ENCODE measurements around the gene MATN1.
A peak's percentile ranks its signal among the peaks of the same experiment; 100 is the strongest.

The MATN1 gene

DNA sequence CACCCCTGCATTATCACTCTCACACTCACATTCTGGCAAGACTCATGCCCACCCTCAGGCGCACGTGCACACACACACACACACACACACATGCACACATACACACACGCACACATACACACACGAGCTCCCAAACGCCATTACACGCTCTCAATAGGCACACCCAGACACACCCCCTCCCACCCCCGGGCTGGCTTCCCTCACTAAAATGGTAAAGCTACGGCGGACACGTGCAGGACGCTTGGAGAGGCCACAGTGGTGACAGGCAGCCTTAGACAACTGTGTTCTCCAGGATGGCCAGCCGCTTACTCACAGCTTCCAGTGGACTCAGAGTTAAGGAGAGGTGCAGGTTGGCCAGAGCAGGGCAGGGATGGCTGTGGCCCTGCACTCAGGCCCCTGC is 10.1 kb downstream of the MATN1 start:
- Histone ChIP-seq H3K4me1 (ENCODE audit: control insufficient read depth, insufficient read depth, low read length) (no peaks in the 10 kb centered on the region), H3K36me3 (ENCODE audit: control insufficient read depth, insufficient read depth, low read length) (no peaks in the 10 kb centered on the region), H3K9ac (ENCODE audit: low read length) (no peak overlapping the region), H3K4me3 (ENCODE audit: low read length) (no peak overlapping the region), H3K27ac (ENCODE audit: low read depth, low read length) (no peak overlapping the region), H3K27me3 (ENCODE audit: control insufficient read depth, insufficient read depth, low read length) (peaks cover 2% of the 10 kb centered on the region)

DNA sequence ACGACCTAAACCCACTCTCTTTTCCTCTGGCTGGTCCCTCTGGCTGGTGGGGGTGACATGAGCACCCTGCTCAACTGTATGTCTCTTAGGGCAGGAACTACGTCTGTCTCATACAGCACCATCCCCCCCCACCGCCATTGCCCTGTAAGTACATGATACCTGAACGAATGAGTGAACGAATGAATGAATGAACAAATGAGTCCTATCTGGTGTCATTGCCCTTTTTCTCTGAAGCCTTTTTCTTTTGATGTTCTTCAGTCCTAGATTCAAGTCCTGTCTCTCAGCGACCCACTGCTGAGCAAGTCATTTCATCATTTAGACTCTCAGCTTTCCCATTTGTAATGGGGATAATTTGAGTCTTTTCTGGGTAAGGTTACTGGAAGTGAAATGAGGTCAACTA is 10.8 kb downstream of the MATN1 start:
- H3K4me3 ChIP-seq (ENCODE audit: low read length) = no peak overlapping the region
- no peak overlapping the region for H3K9ac ChIP-seq (ENCODE audit: low read length)
- no peaks in the 10 kb centered on the region for H3K36me3 ChIP-seq (ENCODE audit: control insufficient read depth, insufficient read depth, low read length)
- H3K4me1 ChIP-seq (ENCODE audit: control insufficient read depth, insufficient read depth, low read length) = no peaks in the 10 kb centered on the region
- no peak overlapping the region for H3K27ac ChIP-seq (ENCODE audit: low read depth, low read length)
- peaks cover 2% of the 10 kb centered on the region for H3K27me3 ChIP-seq (ENCODE audit: control insufficient read depth, insufficient read depth, low read length)

GRCh38 chr1:30710407-30710806 is 13.0 kb downstream of the MATN1 start:
- Histone ChIP-seq H3K36me3 (ENCODE audit: control insufficient read depth, insufficient read depth, low read length) (no peaks in the 10 kb centered on the region), H3K27ac (ENCODE audit: low read depth, low read length) (no peak overlapping the region), H3K9ac (ENCODE audit: low read length) (no peak overlapping the region), H3K27me3 (ENCODE audit: control insufficient read depth, insufficient read depth, low read length) (peaks cover 2% of the 10 kb centered on the region), H3K4me3 (ENCODE audit: low read length) (no peak overlapping the region), H3K4me1 (ENCODE audit: control insufficient read depth, insufficient read depth, low read length) (peaks cover under 1% of the 10 kb centered on the region)

- no peaks in the 10 kb centered on the region for H3K36me3 ChIP-seq (ENCODE audit: control insufficient read depth, insufficient read depth, low read length)
- no peak overlapping the region for H3K9ac ChIP-seq (ENCODE audit: low read length)
- no peak overlapping the region for H3K27ac ChIP-seq (ENCODE audit: low read depth, low read length)
- peaks cover 14% of the 10 kb centered on the region for H3K4me1 ChIP-seq (ENCODE audit: control insufficient read depth, insufficient read depth, low read length)
- no peak overlapping the region for H3K4me3 ChIP-seq (ENCODE audit: low read length)
- H3K27me3 ChIP-seq (ENCODE audit: control insufficient read depth, insufficient read depth, low read length) = peaks cover 4% of the 10 kb centered on the region
Measured at GRCh38 chr1:30708361-30708728, 15.0 kb downstream of the MATN1 start.

DNA sequence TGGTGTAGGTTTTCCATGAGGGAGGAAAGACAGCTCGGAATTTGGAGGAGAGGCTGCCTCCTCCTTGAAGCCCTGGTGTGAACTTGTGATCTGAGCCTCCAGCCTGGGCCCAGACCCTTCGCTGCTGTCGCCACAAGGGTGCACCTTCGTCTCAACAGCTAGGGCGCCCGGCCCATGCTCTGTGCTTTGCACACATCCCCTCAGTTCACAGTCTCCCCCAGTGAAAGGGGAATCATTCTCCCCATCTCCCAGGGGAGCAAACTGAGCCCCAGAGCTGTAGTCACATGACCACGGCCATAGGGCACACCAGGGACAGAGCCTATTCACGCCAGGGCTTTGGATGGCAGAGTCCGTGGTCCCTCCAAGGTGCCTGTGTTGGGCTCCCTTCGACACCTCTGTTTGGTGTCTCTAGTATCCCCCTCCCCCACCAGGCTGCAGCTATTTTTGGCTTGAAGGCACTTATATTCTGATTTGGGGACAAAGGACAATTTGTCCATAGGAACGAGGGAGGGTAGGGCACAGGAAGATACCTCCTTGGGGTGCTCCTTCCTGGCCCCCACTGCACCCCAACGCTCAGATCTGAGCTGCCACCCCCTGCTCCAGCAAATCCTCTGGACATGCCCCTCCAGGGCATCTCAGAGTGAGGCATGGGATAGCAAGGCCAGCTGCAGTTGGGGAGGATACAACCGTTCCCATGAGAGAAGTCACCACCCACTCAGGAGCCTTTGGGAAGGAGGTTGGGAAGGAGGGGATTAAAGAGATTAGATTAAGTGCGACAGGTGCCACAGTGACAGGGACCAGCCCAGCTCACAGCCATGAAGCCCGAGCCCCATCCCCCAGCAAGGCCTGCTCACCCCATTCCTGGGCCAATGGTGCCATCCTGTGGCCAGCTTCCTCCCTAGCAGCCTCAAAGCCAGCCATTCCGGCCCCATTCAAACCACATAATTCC is 15.7 kb downstream of the MATN1 start:
- H3K4me1 ChIP-seq (ENCODE audit: control insufficient read depth, insufficient read depth, low read length) = peaks cover 14% of the 10 kb centered on the region
- H3K27me3 ChIP-seq (ENCODE audit: control insufficient read depth, insufficient read depth, low read length) = peaks cover 4% of the 10 kb centered on the region
- no peak overlapping the region for H3K27ac ChIP-seq (ENCODE audit: low read depth, low read length)
- H3K4me3 ChIP-seq (ENCODE audit: low read length) = no peak overlapping the region
- H3K36me3 ChIP-seq (ENCODE audit: control insufficient read depth, insufficient read depth, low read length) = no peaks in the 10 kb centered on the region
- H3K9ac ChIP-seq (ENCODE audit: low read length) = no peak overlapping the region

GRCh38 chr1:30706528-30706927 is 16.9 kb downstream of the MATN1 start:
- Histone ChIP-seq H3K27me3 (ENCODE audit: control insufficient read depth, insufficient read depth, low read length) (peaks cover 2% of the 10 kb centered on the region), H3K9ac (ENCODE audit: low read length) (no peak overlapping the region), H3K4me3 (ENCODE audit: low read length) (no peak overlapping the region), H3K27ac (ENCODE audit: low read depth, low read length) (no peak overlapping the region), H3K36me3 (ENCODE audit: control insufficient read depth, insufficient read depth, low read length) (no peaks in the 10 kb centered on the region), H3K4me1 (ENCODE audit: control insufficient read depth, insufficient read depth, low read length) (peaks cover 15% of the 10 kb centered on the region)

DNA sequence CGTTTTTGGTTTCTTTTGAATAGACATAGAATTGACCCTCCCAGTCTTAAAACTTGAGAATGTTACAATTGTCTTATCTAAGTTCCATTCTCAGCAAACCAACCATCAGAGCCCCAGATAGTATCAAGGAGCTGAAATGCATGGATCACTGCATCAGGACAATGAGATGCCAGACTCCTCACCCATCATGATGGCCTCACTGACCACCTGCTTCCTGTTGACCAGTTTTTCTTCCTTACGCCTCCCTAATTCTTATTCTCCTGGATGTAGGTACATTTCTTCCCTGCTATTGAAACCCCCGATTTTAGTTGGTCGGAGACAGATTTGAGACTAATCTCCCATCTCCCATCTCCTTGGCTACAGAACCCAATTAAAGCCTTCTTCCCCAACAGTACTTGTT is 17.7 kb downstream of the MATN1 start:
- Histone ChIP-seq H3K4me3 (ENCODE audit: low read length) (no peak overlapping the region), H3K27ac (ENCODE audit: low read depth, low read length) (no peak overlapping the region)

GRCh38 chr1:30704765-30705509 is 18.4 kb downstream of the MATN1 start:
- Histone ChIP-seq H3K9ac (ENCODE audit: low read length) (no peak overlapping the region), H3K4me1 (ENCODE audit: control insufficient read depth, insufficient read depth, low read length) (peaks cover 21% of the 10 kb centered on the region), H3K27me3 (ENCODE audit: control insufficient read depth, insufficient read depth, low read length) (peaks cover 2% of the 10 kb centered on the region), H3K36me3 (ENCODE audit: control insufficient read depth, insufficient read depth, low read length) (no peaks in the 10 kb centered on the region), H3K4me3 (ENCODE audit: low read length) (no peak overlapping the region), H3K27ac (ENCODE audit: low read depth, low read length) (peak overlapping the region; percentile 18)

More for the DNA sequence above, 17.7 kb downstream of the MATN1 start:
- no peaks in the 10 kb centered on the region for H3K36me3 ChIP-seq (ENCODE audit: control insufficient read depth, insufficient read depth, low read length)
- H3K4me1 ChIP-seq (ENCODE audit: control insufficient read depth, insufficient read depth, low read length) = peaks cover 20% of the 10 kb centered on the region
- H3K27me3 ChIP-seq (ENCODE audit: control insufficient read depth, insufficient read depth, low read length) = peaks cover 2% of the 10 kb centered on the region
- H3K9ac ChIP-seq (ENCODE audit: low read length) = no peak overlapping the region

GRCh38 chr1:30704271-30704670 is 19.1 kb downstream of the MATN1 start:
- H3K4me1 ChIP-seq (ENCODE audit: control insufficient read depth, insufficient read depth, low read length) = peaks cover 21% of the 10 kb centered on the region
- no peak overlapping the region for H3K9ac ChIP-seq (ENCODE audit: low read length)
- H3K27me3 ChIP-seq (ENCODE audit: control insufficient read depth, insufficient read depth, low read length) = peaks cover 2% of the 10 kb centered on the region
- H3K27ac ChIP-seq (ENCODE audit: low read depth, low read length) = peak overlapping the region; percentile 18
- no peak overlapping the region for H3K4me3 ChIP-seq (ENCODE audit: low read length)
- no peaks in the 10 kb centered on the region for H3K36me3 ChIP-seq (ENCODE audit: control insufficient read depth, insufficient read depth, low read length)

- no peak overlapping the region for H3K27ac ChIP-seq (ENCODE audit: low read depth, low read length)
- H3K4me3 ChIP-seq (ENCODE audit: low read length) = no peak overlapping the region
- peaks cover 28% of the 10 kb centered on the region for H3K4me1 ChIP-seq (ENCODE audit: control insufficient read depth, insufficient read depth, low read length)
- H3K9ac ChIP-seq (ENCODE audit: low read length) = no peak overlapping the region
- no peaks in the 10 kb centered on the region for H3K36me3 ChIP-seq (ENCODE audit: control insufficient read depth, insufficient read depth, low read length)
- peaks cover 2% of the 10 kb centered on the region for H3K27me3 ChIP-seq (ENCODE audit: control insufficient read depth, insufficient read depth, low read length)
Measured at GRCh38 chr1:30702823-30703222, 20.6 kb downstream of the MATN1 start.

DNA sequence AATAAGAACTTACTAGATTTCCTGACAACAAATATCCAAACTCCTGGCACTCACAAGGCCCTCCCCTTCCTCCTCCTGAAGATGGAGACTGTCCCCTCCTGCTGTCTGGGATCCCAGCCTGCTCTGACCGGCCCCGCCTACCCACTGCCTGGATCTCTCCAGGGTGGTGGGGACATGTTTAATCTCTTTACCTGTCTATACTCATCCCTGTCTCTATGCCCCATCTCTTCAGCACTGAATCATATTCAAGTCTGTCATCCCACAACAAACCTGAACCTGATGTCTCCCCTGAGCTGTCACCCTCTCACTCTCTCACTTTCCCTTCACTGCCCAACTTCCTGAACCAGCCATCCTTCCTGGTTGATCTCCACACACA is 22.1 kb downstream of the MATN1 start:
- no peak overlapping the region for H3K9ac ChIP-seq (ENCODE audit: low read length)
- H3K27ac ChIP-seq (ENCODE audit: low read depth, low read length) = no peak overlapping the region
- peaks cover 33% of the 10 kb centered on the region for H3K4me1 ChIP-seq (ENCODE audit: control insufficient read depth, insufficient read depth, low read length)
- H3K36me3 ChIP-seq (ENCODE audit: control insufficient read depth, insufficient read depth, low read length) = no peaks in the 10 kb centered on the region
- no peak overlapping the region for H3K4me3 ChIP-seq (ENCODE audit: low read length)
- peaks cover 2% of the 10 kb centered on the region for H3K27me3 ChIP-seq (ENCODE audit: control insufficient read depth, insufficient read depth, low read length)

DNA sequence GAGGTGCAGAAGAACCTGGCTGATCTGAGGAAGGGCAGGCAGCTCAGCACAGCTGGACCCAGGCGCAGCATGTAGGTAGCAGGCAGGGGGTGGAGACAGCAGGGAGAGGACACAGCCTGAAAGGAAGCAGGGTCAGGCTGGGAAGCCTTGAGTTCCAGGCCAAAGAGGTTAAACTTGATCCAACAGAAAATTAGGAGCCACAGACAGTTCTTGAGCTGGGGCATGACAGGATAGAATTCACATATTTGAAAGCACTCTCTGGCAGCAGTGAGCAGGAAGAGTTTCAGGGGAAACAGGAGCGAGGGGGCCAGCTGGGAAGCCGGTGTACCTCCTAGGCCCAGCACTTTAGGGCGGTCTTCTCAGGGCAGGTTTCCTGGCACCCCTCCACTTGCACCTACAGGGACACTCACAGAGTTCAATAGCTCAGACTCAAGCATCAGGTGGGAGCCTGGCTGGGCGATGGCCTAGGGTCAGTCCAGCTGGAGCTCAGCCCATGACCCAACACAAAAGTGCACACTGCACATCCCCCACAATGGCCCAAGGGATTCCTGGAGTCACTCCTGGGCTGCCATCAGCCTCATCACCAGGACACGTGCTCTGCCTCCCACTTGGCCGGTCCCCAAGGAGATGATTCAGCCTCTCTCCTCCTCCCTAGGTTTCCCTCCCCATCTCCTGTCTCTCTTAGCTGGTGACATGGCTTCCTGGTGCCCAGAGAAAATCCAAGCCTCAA is 22.7 kb downstream of the MATN1 start:
- Histone ChIP-seq H3K27me3 (ENCODE audit: control insufficient read depth, insufficient read depth, low read length) (peaks cover 2% of the 10 kb centered on the region), H3K36me3 (ENCODE audit: control insufficient read depth, insufficient read depth, low read length) (no peaks in the 10 kb centered on the region), H3K4me3 (ENCODE audit: low read length) (no peak overlapping the region), H3K4me1 (ENCODE audit: control insufficient read depth, insufficient read depth, low read length) (peaks cover 34% of the 10 kb centered on the region), H3K27ac (ENCODE audit: low read depth, low read length) (no peak overlapping the region), H3K9ac (ENCODE audit: low read length) (no peak overlapping the region)

Data from rectal smooth muscle tissue (tissue), 1 donor.